ENCODE data around the gene HPRT1.
"Not testable (repeated sequence)": the region's sequence is repeated elsewhere in the genome, so short reads cannot be mapped to it uniquely, and the experiment has no call there.

HPRT1 gene

DNA sequence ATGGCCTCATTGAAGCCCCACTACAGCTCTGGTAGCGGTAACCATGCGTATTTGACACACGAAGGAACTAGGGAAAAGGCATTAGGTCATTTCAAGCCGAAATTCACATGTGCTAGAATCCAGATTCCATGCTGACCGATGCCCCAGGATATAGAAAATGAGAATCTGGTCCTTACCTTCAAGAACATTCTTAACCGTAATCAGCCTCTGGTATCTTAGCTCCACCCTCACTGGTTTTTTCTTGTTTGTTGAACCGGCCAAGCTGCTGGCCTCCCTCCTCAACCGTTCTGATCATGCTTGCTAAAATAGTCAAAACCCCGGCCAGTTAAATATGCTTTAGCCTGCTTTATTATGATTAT lies 876 bp downstream of the HPRT1 start:
- no peaks in the 10 kb centered on the region for H3K36me3 Mint-ChIP-seq
- no peaks in the 10 kb centered on the region for H3K9me3 Mint-ChIP-seq
- peak overlapping the region; percentile 59 for H3K27ac Mint-ChIP-seq
- H3K4me3 Mint-ChIP-seq: peak overlapping the region; percentile 90
- no peaks in the 10 kb centered on the region for H3K27me3 Mint-ChIP-seq
- peaks cover 15% of the 10 kb centered on the region for H3K4me1 Mint-ChIP-seq

DNA sequence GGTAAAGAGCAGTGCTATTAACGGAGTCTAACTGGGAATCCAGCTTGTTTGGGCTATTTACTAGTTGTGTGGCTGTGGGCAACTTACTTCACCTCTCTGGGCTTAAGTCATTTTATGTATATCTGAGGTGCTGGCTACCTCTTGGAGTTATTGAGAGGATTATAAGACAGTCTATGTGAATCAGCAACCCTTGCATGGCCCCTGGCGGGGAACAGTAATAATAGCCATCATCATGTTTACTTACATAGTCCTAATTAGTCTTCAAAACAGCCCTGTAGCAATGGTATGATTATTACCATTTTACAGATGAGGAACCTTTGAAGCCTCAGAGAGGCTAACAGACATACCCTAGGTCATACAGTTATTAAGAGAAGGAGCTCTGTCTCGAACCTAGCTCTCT lies 1.5 kb downstream of the HPRT1 start:
- H3K4me1 Mint-ChIP-seq: peaks cover 15% of the 10 kb centered on the region
- no peaks in the 10 kb centered on the region for H3K9me3 Mint-ChIP-seq
- H3K4me3 Mint-ChIP-seq: peak overlapping the region; percentile 90
- H3K27ac Mint-ChIP-seq: no peak overlapping the region
- H3K27me3 Mint-ChIP-seq: no peaks in the 10 kb centered on the region
- H3K36me3 Mint-ChIP-seq: no peaks in the 10 kb centered on the region

DNA sequence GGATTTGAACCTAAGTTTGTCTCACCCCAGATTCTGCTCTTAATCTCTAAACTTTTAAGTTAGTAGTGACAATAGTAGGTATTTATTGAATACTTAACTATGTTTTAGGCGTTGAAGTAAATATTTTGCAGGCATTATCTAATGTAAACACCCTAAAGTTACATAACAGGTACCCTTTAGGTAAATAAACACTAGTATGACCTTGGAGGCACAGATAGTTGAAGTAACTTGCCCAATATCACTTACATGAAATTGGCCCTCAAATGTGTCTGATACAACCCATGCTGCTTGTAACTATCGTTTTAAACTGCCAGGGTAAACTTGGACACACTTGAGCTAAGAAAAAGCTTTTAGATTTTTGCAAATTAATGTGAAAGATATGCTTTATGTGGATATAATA lies 3.0 kb downstream of the HPRT1 start:
- Mint-ChIP-seq H3K36me3 (no peaks in the 10 kb centered on the region), H3K4me1 (peaks cover 15% of the 10 kb centered on the region), H3K9me3 (no peaks in the 10 kb centered on the region), H3K27me3 (no peaks in the 10 kb centered on the region), H3K4me3 (no peak overlapping the region), H3K27ac (no peak overlapping the region)

DNA sequence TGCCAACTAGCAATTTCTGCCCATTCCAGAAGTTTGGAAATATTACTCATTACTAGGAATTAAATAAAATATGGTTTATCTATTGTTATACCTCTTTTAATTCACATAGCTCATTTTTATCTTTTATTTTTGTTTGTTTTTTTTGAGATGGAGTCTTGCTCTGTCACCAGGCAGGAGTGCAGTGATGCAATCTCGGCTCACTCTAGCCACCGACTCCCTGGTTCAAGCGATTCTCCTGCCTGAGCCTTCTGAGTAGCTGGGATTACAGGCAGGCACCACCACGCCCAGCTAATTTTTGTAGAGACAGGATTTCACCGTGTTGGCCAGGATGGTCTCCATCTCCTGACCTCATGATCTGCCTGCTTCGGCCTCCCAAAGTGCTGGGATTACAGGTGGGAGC lies 4.5 kb downstream of the HPRT1 start:
- H3K4me3 Mint-ChIP-seq, H3K36me3 Mint-ChIP-seq, H3K27ac Mint-ChIP-seq, H3K9me3 Mint-ChIP-seq, H3K27me3 Mint-ChIP-seq: not testable (repeated sequence)
- H3K4me1 Mint-ChIP-seq: peaks cover 19% of the 10 kb centered on the region

DNA sequence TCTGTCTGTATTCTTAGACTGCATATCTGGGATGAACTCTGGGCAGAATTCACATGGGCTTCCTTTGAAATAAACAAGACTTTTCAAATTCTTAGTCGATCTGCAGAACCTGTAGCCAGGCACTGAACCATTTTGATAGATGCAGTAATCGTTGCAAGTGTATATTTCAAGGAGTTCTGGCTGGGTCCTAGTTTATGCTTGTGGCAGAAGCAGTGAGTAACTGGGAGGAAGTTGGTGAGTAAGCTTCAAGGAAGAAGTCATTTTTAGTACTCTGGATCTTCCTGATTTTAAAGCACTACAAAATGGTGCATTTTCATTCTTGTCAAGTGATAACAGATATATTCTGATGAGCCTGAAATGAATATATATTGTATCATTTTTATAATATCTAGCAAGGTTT lies 9.5 kb downstream of the HPRT1 start:
- Mint-ChIP-seq H3K36me3 (peaks cover 1% of the 10 kb centered on the region), H3K27ac (no peak overlapping the region), H3K4me1 (peaks cover 5% of the 10 kb centered on the region), H3K4me3 (no peak overlapping the region), H3K27me3 (no peaks in the 10 kb centered on the region), H3K9me3 (no peaks in the 10 kb centered on the region)

DNA sequence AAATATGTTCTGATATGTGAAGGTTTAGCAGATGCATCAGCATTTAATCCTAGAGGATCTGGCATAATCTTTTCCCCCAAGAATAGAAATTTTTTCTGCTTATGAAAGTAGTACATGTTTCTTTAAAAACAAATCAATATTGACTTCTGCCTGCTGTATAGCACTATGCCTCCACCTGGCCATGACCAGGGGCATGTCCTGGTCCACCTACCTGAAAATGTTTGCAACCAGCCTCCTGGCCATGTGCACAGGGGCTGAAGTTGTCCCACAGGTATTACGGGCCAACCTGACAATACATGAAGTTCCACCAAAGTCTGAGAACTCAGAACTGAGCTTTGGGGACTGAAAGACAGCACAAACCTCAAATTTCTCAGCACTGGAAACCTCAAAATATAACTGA lies 10.0 kb downstream of the HPRT1 start:
- Mint-ChIP-seq H3K9me3 (no peaks in the 10 kb centered on the region), H3K4me1 (peaks cover 5% of the 10 kb centered on the region), H3K36me3 (peaks cover 1% of the 10 kb centered on the region), H3K4me3 (no peak overlapping the region), H3K27me3 (no peaks in the 10 kb centered on the region), H3K27ac (no peak overlapping the region)

DNA sequence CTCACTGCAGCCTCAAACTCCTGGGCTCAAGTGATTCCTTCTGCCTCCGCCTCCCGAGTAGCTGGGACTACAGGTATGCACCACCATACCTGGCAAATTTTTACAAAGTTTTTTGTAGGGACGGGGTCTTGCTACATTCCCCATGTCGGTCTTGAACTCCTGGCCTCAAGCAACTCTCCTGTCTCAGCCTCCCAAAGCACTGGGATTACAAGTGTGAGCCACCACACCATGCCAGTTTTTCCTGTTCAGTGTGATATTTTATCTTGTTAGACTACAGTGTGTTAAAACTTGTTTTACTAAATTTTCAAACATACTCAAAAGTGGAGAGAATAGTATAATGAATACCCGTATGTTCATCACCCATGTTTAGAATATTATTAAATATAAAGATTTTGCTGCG lies 12.1 kb downstream of the HPRT1 start:
- peaks cover 5% of the 10 kb centered on the region for H3K4me1 Mint-ChIP-seq
- no peaks in the 10 kb centered on the region for H3K27me3 Mint-ChIP-seq
- H3K36me3 Mint-ChIP-seq: peaks cover 4% of the 10 kb centered on the region
- peak overlapping the region; percentile 30 for H3K27ac Mint-ChIP-seq
- no peaks in the 10 kb centered on the region for H3K9me3 Mint-ChIP-seq
- no peak overlapping the region for H3K4me3 Mint-ChIP-seq

DNA sequence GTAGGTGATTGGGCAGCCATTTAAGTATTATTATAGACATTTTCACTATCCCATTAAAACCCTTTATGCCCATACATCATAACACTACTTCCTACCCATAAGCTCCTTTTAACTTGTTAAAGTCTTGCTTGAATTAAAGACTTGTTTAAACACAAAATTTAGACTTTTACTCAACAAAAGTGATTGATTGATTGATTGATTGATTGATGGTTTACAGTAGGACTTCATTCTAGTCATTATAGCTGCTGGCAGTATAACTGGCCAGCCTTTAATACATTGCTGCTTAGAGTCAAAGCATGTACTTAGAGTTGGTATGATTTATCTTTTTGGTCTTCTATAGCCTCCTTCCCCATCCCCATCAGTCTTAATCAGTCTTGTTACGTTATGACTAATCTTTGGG lies 16.3 kb downstream of the HPRT1 start:
- Mint-ChIP-seq H3K27ac (no peak overlapping the region), H3K9me3 (no peaks in the 10 kb centered on the region), H3K27me3 (no peaks in the 10 kb centered on the region), H3K4me1 (no peaks in the 10 kb centered on the region), H3K36me3 (peaks cover 4% of the 10 kb centered on the region), H3K4me3 (no peak overlapping the region)

DNA sequence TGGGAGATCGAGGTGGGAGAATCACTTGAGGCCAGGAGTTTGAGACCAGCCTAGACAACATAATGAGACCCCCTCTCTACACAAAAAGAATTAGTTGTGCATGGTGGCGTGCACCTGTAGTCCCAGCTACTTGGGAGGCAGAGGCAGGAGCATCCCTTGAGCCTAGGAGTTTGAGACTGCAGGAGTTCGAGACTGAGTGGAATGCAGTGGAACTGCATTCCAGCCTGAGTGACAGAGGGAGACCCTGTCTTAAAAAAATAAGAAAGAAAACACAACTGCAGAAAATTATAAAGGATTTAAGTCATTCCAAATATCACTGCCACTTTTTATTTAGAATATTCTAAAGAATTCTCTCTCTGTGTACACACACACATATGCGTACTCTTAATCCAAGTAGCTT lies 18.4 kb downstream of the HPRT1 start:
- peaks cover 4% of the 10 kb centered on the region for H3K36me3 Mint-ChIP-seq
- H3K4me3 Mint-ChIP-seq: no peak overlapping the region
- no peaks in the 10 kb centered on the region for H3K27me3 Mint-ChIP-seq
- H3K27ac Mint-ChIP-seq: no peak overlapping the region
- no peaks in the 10 kb centered on the region for H3K9me3 Mint-ChIP-seq
- no peaks in the 10 kb centered on the region for H3K4me1 Mint-ChIP-seq

DNA sequence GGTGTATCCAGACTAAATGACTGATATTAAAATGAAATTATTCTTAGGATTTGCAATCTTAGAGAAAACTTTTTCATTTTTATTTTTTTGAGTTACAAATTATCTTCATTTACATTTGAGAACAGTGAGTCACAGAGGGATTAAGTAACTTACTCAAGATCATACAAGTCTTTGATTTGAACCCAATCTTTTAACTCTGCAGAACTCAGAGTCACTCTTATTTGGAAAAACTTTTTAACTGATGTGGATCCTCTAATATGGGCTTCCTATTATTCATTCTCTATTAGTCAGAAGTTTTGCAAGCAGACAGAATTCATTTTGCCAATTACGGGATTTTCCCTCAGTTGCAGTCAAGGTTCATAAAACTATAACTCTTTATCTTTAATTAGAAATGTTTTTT lies 20.1 kb downstream of the HPRT1 start:
- Mint-ChIP-seq H3K36me3 (peaks cover 3% of the 10 kb centered on the region), H3K4me1 (no peaks in the 10 kb centered on the region), H3K27ac (no peak overlapping the region), H3K9me3 (no peaks in the 10 kb centered on the region), H3K4me3 (no peak overlapping the region), H3K27me3 (no peaks in the 10 kb centered on the region)

DNA sequence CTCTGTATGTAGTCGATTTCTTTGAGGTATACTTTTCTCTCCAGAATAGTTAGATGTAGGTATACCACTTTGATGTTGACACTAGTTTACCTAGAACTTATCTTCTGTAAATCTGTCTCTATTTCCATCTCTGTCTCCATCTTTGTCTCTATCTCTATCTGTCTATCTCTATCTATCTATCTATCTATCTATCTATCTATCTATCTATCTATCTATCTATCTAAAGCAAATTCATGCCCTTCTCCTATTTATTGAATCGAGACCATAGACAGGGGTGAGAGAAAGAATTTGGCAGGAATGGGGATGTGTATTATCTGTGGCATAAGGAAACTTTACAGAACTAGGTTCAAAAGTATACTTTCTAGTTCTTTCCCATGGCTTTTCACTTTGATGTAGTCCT lies 21.4 kb downstream of the HPRT1 start:
- no peaks in the 10 kb centered on the region for H3K4me1 Mint-ChIP-seq
- no peaks in the 10 kb centered on the region for H3K27me3 Mint-ChIP-seq
- no peak overlapping the region for H3K4me3 Mint-ChIP-seq
- no peaks in the 10 kb centered on the region for H3K9me3 Mint-ChIP-seq
- no peak overlapping the region for H3K27ac Mint-ChIP-seq
- peaks cover under 1% of the 10 kb centered on the region for H3K36me3 Mint-ChIP-seq

DNA sequence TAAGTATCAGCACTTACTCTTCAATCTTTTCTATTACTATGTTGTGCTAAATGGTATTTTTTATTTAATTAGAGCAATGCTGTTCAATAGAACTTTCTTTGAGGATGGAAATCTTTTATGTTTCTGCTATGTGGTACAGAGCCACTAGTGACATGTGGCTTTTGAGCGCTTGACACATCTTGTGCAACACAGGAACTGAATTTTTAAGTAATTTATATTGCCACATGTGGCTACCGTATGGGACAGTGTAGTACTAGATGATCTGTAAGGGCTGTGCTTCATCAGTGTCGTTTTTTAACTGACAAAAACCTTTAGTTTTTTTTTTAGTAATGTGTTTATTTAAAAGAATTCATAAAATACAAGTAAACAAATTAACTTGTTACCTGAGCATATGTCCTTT lies 22.4 kb downstream of the HPRT1 start:
- Mint-ChIP-seq H3K27ac (no peak overlapping the region), H3K27me3 (no peaks in the 10 kb centered on the region), H3K9me3 (no peaks in the 10 kb centered on the region), H3K4me1 (no peaks in the 10 kb centered on the region), H3K36me3 (no peaks in the 10 kb centered on the region), H3K4me3 (no peak overlapping the region)

DNA sequence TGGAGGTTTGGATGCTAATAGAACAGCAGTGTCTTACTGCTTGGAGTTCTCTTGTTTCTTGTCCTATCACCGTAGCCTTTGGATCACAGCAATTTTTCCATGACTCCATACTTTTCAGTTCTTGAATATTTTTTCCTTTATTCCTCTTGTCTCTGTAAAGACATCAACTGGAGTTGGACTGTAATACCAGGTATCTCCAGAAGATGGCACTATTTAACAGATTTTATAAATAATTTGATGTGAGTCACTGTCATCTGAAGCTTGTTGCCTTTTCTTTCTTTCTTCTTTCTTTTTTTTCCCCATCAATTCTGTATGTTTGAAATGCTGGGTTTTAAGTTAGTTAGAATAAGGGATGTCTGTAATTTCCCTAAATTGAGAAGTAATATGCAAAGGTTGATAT lies 24.1 kb downstream of the HPRT1 start:
- Mint-ChIP-seq H3K4me1 (no peaks in the 10 kb centered on the region), H3K36me3 (no peaks in the 10 kb centered on the region), H3K4me3 (no peak overlapping the region), H3K27ac (no peak overlapping the region), H3K9me3 (no peaks in the 10 kb centered on the region), H3K27me3 (no peaks in the 10 kb centered on the region)

DNA sequence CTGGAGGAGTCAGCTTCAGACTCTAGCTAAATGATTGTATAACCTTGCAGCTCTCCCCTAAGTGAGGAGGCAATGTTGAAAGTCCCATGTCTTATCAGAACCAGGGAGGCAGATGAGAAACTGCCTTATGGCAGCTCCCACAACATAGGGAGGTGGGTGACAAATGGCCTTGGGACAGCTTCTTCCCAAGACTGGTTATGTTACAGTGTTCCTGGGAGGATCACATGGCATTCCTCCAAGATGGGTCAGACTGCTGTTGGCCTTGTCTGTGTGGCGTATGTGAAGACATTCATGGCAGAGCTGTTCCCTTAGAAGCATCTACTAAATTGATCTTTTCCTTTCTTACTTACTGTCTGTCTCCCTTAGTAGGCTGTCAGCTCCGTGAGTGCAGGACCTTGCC lies 42.0 kb downstream of the HPRT1 start:
- peaks cover 10% of the 10 kb centered on the region for H3K36me3 Mint-ChIP-seq
- H3K4me1 Mint-ChIP-seq: no peaks in the 10 kb centered on the region
- H3K27me3 Mint-ChIP-seq: no peaks in the 10 kb centered on the region
- H3K4me3 Mint-ChIP-seq: no peak overlapping the region
- no peaks in the 10 kb centered on the region for H3K9me3 Mint-ChIP-seq
- no peak overlapping the region for H3K27ac Mint-ChIP-seq

DNA sequence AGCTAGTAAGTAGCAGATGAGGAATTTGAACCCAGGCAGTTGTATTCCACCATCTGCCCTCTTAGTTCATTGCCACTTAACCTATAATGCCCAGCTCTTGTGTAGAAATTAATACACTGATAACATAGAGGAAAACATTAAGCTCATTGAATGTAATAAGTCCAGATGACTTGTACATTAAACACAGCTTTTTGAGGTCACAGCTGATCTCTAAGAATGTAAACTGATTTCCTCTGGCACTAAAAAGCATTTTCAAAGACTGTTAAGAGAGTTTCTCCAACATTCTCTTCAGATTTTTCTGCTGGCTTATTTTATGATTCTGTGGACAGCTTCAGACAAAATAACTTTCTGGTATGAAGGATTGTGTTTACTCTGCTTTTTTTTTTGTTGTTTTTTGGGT lies 42.7 kb downstream of the HPRT1 start:
- no peaks in the 10 kb centered on the region for H3K4me1 Mint-ChIP-seq
- H3K36me3 Mint-ChIP-seq: peaks cover 10% of the 10 kb centered on the region
- no peaks in the 10 kb centered on the region for H3K9me3 Mint-ChIP-seq
- no peak overlapping the region for H3K4me3 Mint-ChIP-seq
- no peaks in the 10 kb centered on the region for H3K27me3 Mint-ChIP-seq
- no peak overlapping the region for H3K27ac Mint-ChIP-seq

DNA sequence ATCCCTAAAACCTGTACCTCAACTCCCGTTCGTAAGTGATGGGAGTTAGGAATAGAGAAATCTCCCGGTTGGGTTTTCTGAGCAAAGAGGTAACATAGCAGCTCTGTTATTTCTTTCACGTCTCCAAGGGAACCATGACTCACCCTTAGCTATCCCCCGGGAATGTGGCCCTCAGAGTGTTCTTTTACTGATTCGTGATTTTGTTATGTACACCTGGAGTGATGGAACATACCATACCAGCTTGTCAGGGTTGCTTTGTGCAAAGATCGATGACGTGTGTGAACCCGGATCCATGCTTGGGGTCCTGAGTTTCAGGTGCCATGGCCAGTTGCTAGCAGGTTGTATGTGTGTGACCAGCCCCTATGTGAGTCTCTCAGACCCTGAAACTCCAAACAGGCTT lies 52.6 kb downstream of the HPRT1 start:
- H3K4me3 Mint-ChIP-seq: no peak overlapping the region
- H3K36me3 Mint-ChIP-seq: peaks cover 2% of the 10 kb centered on the region
- H3K4me1 Mint-ChIP-seq: no peaks in the 10 kb centered on the region
- no peaks in the 10 kb centered on the region for H3K9me3 Mint-ChIP-seq
- no peaks in the 10 kb centered on the region for H3K27me3 Mint-ChIP-seq
- H3K27ac Mint-ChIP-seq: no peak overlapping the region

DNA sequence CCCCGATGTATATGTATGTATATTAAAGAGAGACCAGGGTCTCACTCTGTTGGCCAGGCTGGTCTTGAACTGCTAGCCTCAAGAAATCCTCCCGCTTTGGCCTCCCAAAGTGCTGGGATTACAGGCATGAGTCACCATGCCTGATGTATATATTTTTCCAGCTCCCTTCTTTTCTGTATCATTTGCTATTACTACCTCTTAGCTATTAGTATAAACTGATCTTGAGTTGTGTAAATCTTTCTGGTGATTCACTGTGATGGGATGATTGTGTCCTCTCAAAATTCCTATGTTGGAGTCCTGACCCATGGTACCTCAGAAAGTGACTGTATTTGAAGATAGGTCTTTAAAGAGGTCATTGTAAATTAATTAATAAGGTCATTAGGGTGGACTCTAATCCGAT lies 53.1 kb downstream of the HPRT1 start:
- Mint-ChIP-seq H3K4me3 (no peak overlapping the region), H3K9me3 (no peaks in the 10 kb centered on the region), H3K27ac (no peak overlapping the region), H3K27me3 (no peaks in the 10 kb centered on the region), H3K4me1 (no peaks in the 10 kb centered on the region), H3K36me3 (peaks cover 2% of the 10 kb centered on the region)

Measured in activated naive CD4-positive, alpha-beta T cell treated with anti-CD3 and anti-CD28 coated beads, Interleukin-2, amount 50 U/mL, for 24 hours (primary cell).